ENCODE data around the gene CIITA. TPM values are rescaled to one million over a fixed set of nuclear protein-coding genes. Genes with fewer than 3 reads are reported as not detected.
"Not testable (repeated sequence)": the region's sequence is repeated elsewhere in the genome, so short reads cannot be mapped to it uniquely, and the experiment has no call there.

Gene CIITA
- total RNA-seq, 2 donors from 2014 or later = 11.7 to 16.0 TPM

DNA sequence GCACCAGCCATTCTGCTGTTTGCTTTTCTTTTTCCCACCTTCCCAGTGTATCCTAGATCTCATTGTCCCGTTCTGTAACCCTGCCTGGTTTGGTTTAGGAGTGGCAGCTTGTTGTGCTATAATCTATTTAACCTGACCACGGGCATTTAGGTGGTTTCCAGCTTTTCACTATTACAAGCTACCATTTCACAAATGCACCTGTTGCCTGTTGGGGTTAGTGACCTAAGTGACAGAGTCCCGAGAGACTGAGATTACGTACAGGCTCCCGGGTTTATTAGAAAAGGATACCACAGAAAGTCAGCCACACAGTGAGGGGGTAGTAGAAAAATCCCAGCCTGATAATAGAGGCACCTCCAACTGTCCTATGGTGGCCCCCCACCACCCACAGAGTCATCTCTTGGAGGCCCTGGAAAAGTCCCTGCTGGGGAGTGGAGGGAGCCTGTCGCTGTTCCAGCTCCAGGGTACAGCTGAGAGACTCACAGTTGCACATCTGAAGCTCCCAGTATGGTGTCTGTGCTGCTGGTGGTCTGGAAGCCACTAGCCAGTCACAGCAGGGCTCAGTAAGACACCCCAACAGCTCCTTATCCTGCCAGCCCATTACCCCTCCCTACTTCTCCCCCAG lies 88.5 kb downstream of the CIITA start:
- Histone ChIP-seq H3K9me3 (no peaks in the 10 kb centered on the region), H3K4me3 (no peak overlapping the region), H3K4me1 (replicated peaks) (peaks cover 4% of the 10 kb centered on the region), H3K27me3 (replicated peaks; ENCODE audit: insufficient read depth) (no peaks in the 10 kb centered on the region), H3K27ac (no peak overlapping the region), H3K36me3 (no peaks in the 10 kb centered on the region)
- TF ChIP-seq, protein P1, sequence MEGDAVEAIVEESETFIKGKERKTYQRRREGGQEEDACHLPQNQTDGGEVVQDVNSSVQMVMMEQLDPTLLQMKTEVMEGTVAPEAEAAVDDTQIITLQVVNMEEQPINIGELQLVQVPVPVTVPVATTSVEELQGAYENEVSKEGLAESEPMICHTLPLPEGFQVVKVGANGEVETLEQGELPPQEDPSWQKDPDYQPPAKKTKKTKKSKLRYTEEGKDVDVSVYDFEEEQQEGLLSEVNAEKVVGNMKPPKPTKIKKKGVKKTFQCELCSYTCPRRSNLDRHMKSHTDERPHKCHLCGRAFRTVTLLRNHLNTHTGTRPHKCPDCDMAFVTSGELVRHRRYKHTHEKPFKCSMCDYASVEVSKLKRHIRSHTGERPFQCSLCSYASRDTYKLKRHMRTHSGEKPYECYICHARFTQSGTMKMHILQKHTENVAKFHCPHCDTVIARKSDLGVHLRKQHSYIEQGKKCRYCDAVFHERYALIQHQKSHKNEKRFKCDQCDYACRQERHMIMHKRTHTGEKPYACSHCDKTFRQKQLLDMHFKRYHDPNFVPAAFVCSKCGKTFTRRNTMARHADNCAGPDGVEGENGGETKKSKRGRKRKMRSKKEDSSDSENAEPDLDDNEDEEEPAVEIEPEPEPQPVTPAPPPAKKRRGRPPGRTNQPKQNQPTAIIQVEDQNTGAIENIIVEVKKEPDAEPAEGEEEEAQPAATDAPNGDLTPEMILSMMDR (IDR thresholded peaks at IDR 0.05) = no peak
- TF ChIP-seq POLR2AphosphoS5 (IDR thresholded peaks at IDR 0.05) (no peak), POLR2A (IDR thresholded peaks at IDR 0.05) (no peak)
- WGBS = 80% methylated on average over 6 of the region's 6 CpGs
- no peak for DNase-seq (ENCODE audit: low spot score)
- intact Hi-C loops (cut with DNase I) = no loop called here

DNA sequence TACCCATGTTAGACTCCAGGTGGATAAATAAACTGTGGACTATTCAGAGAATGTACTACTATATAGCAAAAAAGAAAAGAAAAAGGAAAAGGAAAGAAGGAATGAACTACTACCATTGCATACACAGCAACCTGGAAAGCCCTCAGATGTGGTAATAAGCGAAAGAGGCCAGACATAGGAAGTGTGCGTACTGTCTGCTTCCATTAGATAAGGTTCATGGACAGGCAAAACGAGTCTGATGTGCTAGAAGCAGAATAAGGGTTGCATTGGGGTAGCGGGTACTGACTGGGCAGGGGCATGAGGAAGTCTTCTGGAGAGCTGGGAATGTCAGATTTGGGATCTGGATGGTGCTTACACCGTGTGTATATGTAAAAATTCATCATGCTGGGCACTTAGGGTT lies 89.1 kb downstream of the CIITA start:
- intact Hi-C loops (cut with DNase I) = no loop called here
- Histone ChIP-seq H3K4me1 (replicated peaks) (peaks cover 4% of the 10 kb centered on the region), H3K36me3 (no peaks in the 10 kb centered on the region), H3K4me3 (no peak overlapping the region), H3K27me3 (replicated peaks; ENCODE audit: insufficient read depth) (no peaks in the 10 kb centered on the region), H3K9me3 (no peaks in the 10 kb centered on the region), H3K27ac (no peak overlapping the region)
- 87% methylated on average over 5 of the region's 5 CpGs for WGBS
- DNase-seq (ENCODE audit: low spot score) = no peak
- TF ChIP-seq, protein P1 (IDR thresholded peaks at IDR 0.05) = no peak
- TF ChIP-seq POLR2AphosphoS5 (IDR thresholded peaks at IDR 0.05) = no peak
- no peak for TF ChIP-seq POLR2A (IDR thresholded peaks at IDR 0.05)

DNA sequence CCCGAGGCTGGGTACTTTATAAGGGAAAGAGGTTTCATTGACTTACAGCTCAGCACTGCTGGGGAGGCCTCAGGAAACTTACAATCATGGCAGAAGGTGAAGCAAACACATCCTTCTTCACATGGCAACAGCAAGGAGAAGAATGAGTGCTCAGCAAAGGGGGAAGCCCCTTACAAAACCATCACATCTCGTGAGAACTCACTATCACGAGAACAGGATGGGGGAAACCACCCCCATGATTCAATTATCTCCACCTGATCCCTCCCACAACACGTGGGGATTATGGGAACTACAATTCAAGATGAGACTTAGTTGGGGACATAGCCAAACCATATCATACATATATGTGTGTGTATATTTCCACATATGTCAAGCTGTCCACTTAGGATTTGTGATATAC lies 89.6 kb downstream of the CIITA start:
- DNase-seq (ENCODE audit: low spot score); intact Hi-C loops (cut with DNase I); H3K9me3 ChIP-seq; H3K27ac ChIP-seq; H3K27me3 ChIP-seq (replicated peaks; ENCODE audit: insufficient read depth); H3K4me3 ChIP-seq; H3K36me3 ChIP-seq; H3K4me1 ChIP-seq (replicated peaks): not testable (repeated sequence)
- WGBS = 67% methylated on average over 4 of the region's 4 CpGs

DNA sequence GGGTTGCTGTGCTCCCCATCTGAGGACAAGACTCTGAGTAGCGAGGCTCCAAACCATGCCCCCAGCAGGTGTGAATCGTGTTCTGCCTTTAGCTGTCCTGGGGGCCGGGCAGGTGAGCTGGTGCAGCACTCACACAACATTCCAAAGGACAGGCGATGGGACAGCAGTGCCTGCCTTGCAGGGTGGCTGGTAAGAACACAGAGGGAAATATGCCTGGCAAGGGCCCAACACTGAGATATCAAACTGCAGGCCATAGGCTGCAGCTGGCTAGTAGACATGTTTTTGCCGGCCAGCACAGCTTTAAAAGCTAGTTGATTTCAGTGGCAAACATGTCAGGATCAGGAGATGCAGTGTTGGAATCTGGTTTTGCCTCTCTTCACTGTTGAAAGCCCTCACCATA lies 91.0 kb downstream of the CIITA start:
- TF ChIP-seq POLR2A (IDR thresholded peaks at IDR 0.05) (no peak), POLR2AphosphoS5 (IDR thresholded peaks at IDR 0.05) (no peak)
- TF ChIP-seq, protein P1 (IDR thresholded peaks at IDR 0.05) = no peak
- intact Hi-C loops (cut with DNase I) = no loop called here
- Histone ChIP-seq H3K4me3 (no peak overlapping the region), H3K36me3 (no peaks in the 10 kb centered on the region), H3K27me3 (replicated peaks; ENCODE audit: insufficient read depth) (no peaks in the 10 kb centered on the region), H3K4me1 (replicated peaks) (peaks cover 4% of the 10 kb centered on the region), H3K27ac (no peak overlapping the region), H3K9me3 (no peaks in the 10 kb centered on the region)
- DNase-seq (ENCODE audit: low spot score) = no peak
- 30% methylated on average over 2 of the region's 5 CpGs for WGBS

DNA sequence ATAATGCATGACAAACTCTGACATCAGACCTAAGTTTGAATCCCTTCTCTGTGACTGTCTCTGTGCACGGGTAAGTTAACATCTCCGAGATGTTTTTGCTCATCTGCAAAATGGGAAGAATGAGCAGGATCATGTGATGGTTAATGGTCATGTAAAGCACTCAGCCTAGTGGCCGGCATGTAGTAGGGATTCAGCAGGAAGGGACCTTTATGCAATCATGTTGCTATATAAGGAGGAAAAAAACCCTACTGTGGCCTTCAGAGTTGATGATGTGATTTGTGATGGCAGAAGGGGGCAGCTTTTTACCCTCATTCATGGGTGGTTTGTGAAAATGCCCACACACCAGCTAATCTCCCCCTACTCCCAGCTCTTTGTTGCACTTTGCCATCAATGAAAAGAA lies 91.5 kb downstream of the CIITA start:
- Histone ChIP-seq H3K27ac (no peak overlapping the region), H3K4me3 (no peak overlapping the region), H3K4me1 (replicated peaks) (peaks cover 4% of the 10 kb centered on the region), H3K36me3 (no peaks in the 10 kb centered on the region), H3K9me3 (no peaks in the 10 kb centered on the region), H3K27me3 (replicated peaks; ENCODE audit: insufficient read depth) (no peaks in the 10 kb centered on the region)
- WGBS = 89% methylated on average over 3 of the region's 3 CpGs
- intact Hi-C loops (cut with DNase I) = no loop called here
- no peak for DNase-seq (ENCODE audit: low spot score)
- no peak for TF ChIP-seq POLR2A (IDR thresholded peaks at IDR 0.05)
- no peak for TF ChIP-seq POLR2AphosphoS5 (IDR thresholded peaks at IDR 0.05)
- TF ChIP-seq, protein P1 (IDR thresholded peaks at IDR 0.05) = no peak
